NCI-H748 (cell line): ENCODE data around the gene USP44.
"Not testable (repeated sequence)": the region's sequence is repeated elsewhere in the genome, so short reads cannot be mapped to it uniquely, and the experiment has no call there.

ENCODE experiments used
- DNase-seq: peaks from one replicate; lab custom pipeline; 2025; ENCODE audit not compliant: unreplicated experiment; lab: John Stamatoyannopoulos, UW

Gene USP44

GRCh38 chr12:95511977-95512376 lies 39.3 kb downstream of the USP44 start:
- no peak for DNase-seq

- DNase-seq = no peak
These were observed 42.0 kb downstream of the USP44 start for GRCh38 chr12:95509300-95509699.

- no peak for DNase-seq
These were observed 44.4 kb downstream of the USP44 start for GRCh38 chr12:95506707-95507523.

- no peak for DNase-seq
These were observed 46.2 kb downstream of the USP44 start for GRCh38 chr12:95505039-95505438.

GRCh38 chr12:95504140-95504539 lies 47.1 kb downstream of the USP44 start:
- DNase-seq = no peak

GRCh38 chr12:95499772-95500171 lies 51.5 kb downstream of the USP44 start:
- DNase-seq = no peak

- no peak for DNase-seq
These were observed 52.3 kb downstream of the USP44 start for GRCh38 chr12:95498968-95499367.

GRCh38 chr12:95497031-95497430 lies 54.2 kb downstream of the USP44 start:
- peak; percentile 72 for DNase-seq

GRCh38 chr12:95495433-95495832 lies 55.8 kb downstream of the USP44 start:
- DNase-seq = no peak

GRCh38 chr12:95494888-95495287 lies 56.4 kb downstream of the USP44 start:
- no peak for DNase-seq

- no peak for DNase-seq
These were observed 58.8 kb downstream of the USP44 start for GRCh38 chr12:95492462-95492861.

- no peak for DNase-seq
These were observed 64.3 kb downstream of the USP44 start for GRCh38 chr12:95487024-95487423.

- no peak for DNase-seq
These were observed 66.8 kb downstream of the USP44 start for GRCh38 chr12:95484524-95484923.

- not testable (repeated sequence) for DNase-seq
These were observed 68.7 kb downstream of the USP44 start for GRCh38 chr12:95482564-95482963.

- DNase-seq = no peak
These were observed 69.4 kb downstream of the USP44 start for GRCh38 chr12:95481888-95482287.

GRCh38 chr12:95481072-95481471 lies 70.2 kb downstream of the USP44 start:
- DNase-seq = no peak

- no peak for DNase-seq
These were observed 71.0 kb downstream of the USP44 start for GRCh38 chr12:95480230-95480629.

- DNase-seq = peak; percentile 36
These were observed 76.7 kb downstream of the USP44 start for GRCh38 chr12:95474660-95474958.

GRCh38 chr12:95473884-95474659 lies 77.2 kb downstream of the USP44 start, which contains the start of gene METAP2:
TSS of gene METAP2 (plus strand) at chr12:95474152. CDS start at chr12:95474180, 28 bp downstream.
- DNase-seq = peak; percentile 96

- peak; percentile 57 for DNase-seq
These were observed 77.9 kb downstream of the USP44 start for GRCh38 chr12:95473231-95473883.

- no peak for DNase-seq
These were observed 81.0 kb downstream of the USP44 start for GRCh38 chr12:95470300-95470699.
